Osteocyte (in vitro differentiated cells): ENCODE results near the gene RABL2B. TPM values are rescaled to one million over a fixed set of nuclear protein-coding genes. Genes with fewer than 3 reads are reported as not detected.

Experiments used
- DNase-seq: peaks from one replicate; pipeline ENCODE4 v3.0.0; 2021; ENCODE audit warnings: mixed read lengths; ENCODE audit not compliant: unreplicated experiment; ENCODE audit errors: extremely low spot score
- H3K27ac Mint-ChIP-seq: one replicate; pipeline ENCODE4 v1.8.0; 2021; ENCODE audit warnings: mild to moderate bottlenecking, mixed read lengths; ENCODE audit not compliant: unreplicated experiment
- H3K27me3 Mint-ChIP-seq: one replicate; pipeline ENCODE4 v1.8.0; 2021; ENCODE audit warnings: mixed read lengths; ENCODE audit not compliant: unreplicated experiment
- H3K36me3 Mint-ChIP-seq: one replicate; pipeline ENCODE4 v1.8.0; 2021; ENCODE audit warnings: mixed read lengths; ENCODE audit not compliant: unreplicated experiment
- H3K4me1 Mint-ChIP-seq: one replicate; pipeline ENCODE4 v1.8.0; 2021; ENCODE audit warnings: mixed read lengths; ENCODE audit not compliant: unreplicated experiment
- H3K4me3 Mint-ChIP-seq: one replicate; pipeline ENCODE4 v1.8.0; 2021; ENCODE audit warnings: mild to moderate bottlenecking, moderate library complexity, mixed read lengths; ENCODE audit not compliant: unreplicated experiment
- H3K9me3 Mint-ChIP-seq: one replicate; pipeline ENCODE4 v1.8.0; 2021; ENCODE audit warnings: mixed read lengths; ENCODE audit not compliant: unreplicated experiment
- CTCF ChIP-seq: fragments of 200-600 bp; sonication (generic); IDR thresholded peaks from 2 replicates; pipeline ENCODE4 v1.5.0; 2021; ENCODE audit warnings: antibody characterized with exemption, mild to moderate bottlenecking, moderate library complexity
- total RNA-seq: library from RNA; stranded (reverse); gene quantifications from 2 replicates; pipeline ENCODE4 v1.2.1, GENCODE V29; 2021

The RABL2B gene
- total RNA-seq, 1 donor from 2014 or later, result 41.6 TPM

- H3K27me3 Mint-ChIP-seq, result peaks cover 23% of the 10 kb centered on the region
- no peaks in the 10 kb centered on the region for H3K9me3 Mint-ChIP-seq
- DNase-seq, result peak; percentile 69
Observed at GRCh38 chr22:50734986-50735738, 48.3 kb downstream of the RABL2B start.

DNA sequence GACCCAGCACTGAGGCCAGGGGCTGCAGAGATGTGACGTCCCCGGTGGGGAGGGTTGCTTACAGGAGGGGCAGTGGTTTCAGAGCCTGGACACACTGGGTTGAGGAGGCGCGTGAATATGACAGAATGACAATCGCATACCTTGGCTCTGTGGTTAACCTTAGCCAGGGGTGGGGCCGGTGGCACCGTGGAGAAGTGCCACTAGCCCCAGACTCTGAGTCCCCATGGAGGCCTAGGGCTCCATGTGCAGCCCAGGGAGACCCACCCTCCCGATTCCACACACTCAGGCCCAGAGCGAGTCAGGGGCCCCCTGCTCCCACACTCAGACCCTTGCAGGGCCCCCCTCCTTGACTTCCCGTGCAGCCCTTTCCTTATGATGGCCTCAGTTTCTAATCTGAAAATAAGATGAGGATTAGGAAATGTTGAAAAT lies 49.1 kb downstream of the RABL2B start:
- no peak overlapping the region for H3K27ac Mint-ChIP-seq
- peaks cover 2% of the 10 kb centered on the region for H3K36me3 Mint-ChIP-seq
- no peak overlapping the region for H3K4me3 Mint-ChIP-seq
- TF ChIP-seq CTCF, result no peak
- peaks cover 23% of the 10 kb centered on the region for H3K27me3 Mint-ChIP-seq
- H3K9me3 Mint-ChIP-seq, result no peaks in the 10 kb centered on the region
- DNase-seq, result peak; percentile 80
- peaks cover 5% of the 10 kb centered on the region for H3K4me1 Mint-ChIP-seq

More at GRCh38 chr22:50734986-50735738, 48.3 kb downstream of the RABL2B start:
- no peak for TF ChIP-seq CTCF
- Mint-ChIP-seq H3K4me1 (peaks cover 5% of the 10 kb centered on the region), H3K4me3 (no peak overlapping the region), H3K27ac (no peak overlapping the region), H3K36me3 (no peaks in the 10 kb centered on the region)

DNA sequence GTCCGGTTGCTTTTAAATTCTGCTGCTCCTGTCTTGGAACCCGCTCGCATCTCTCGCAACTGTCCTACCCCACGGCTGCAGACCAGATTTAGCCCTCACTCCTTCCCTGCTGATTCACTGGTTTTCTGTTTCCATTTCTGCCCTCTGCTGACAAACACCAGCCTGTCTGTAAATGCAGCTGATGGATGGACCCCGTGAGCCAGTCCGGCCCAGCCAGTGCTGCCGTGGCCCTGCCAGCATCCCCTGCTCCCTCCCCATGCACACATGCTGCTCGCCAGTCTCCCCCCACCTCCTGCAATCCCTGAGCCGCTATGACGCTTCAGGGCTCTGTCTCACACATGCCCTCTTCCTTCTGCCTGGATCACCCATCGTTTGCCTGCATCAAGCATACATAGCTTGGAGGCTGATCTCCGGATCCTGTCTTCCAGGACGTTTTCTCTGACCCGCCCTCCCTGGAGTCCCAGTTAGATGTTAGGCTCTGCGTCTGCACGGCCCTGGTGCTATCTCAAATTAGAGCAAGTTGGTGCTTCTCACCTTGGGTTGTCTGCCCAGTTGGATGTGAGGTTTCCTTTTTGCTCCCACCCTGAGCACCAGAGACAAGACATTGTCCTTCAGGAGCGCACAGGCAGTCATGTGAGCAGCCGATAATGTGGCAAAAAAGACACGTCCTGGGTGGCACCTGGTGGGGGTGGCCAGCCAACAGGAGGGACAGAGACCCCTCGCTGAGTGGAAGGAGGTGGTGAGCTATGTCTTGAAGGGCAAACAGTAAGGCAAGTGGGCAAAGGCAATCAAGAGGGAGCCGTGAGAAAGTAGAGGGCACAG lies 49.7 kb downstream of the RABL2B start:
- H3K9me3 Mint-ChIP-seq, result no peaks in the 10 kb centered on the region
- peak; percentile 11 for TF ChIP-seq CTCF
- no peak overlapping the region for H3K4me3 Mint-ChIP-seq
- H3K27ac Mint-ChIP-seq, result no peak overlapping the region
- H3K4me1 Mint-ChIP-seq, result peaks cover 5% of the 10 kb centered on the region
- peaks cover 2% of the 10 kb centered on the region for H3K36me3 Mint-ChIP-seq
- DNase-seq, result peak; percentile 72
- H3K27me3 Mint-ChIP-seq, result peaks cover 23% of the 10 kb centered on the region

DNA sequence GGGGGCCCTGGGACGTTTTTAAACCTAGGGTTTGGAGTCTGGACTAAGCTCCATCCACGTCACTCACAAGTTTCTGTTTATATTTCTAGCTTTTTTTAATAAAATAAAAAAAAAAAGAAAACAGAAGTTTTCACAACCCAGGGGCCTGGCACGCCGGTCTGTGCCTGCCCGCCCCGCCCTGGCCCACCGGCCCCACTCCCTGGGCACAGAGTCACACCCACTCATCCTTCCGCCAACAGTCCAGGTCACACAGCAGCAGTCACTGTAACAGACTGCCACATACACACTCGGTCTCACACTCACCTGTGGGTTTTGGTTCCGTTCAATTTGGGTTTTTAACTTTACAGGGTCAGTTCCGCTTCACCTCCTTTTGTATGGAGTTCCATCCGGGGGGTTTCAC lies 50.8 kb downstream of the RABL2B start:
- H3K27ac Mint-ChIP-seq, result no peak overlapping the region
- H3K4me3 Mint-ChIP-seq, result no peak overlapping the region
- DNase-seq, result peak; percentile 48
- TF ChIP-seq CTCF, result no peak
- H3K9me3 Mint-ChIP-seq, result no peaks in the 10 kb centered on the region
- peaks cover 2% of the 10 kb centered on the region for H3K36me3 Mint-ChIP-seq
- peaks cover 5% of the 10 kb centered on the region for H3K4me1 Mint-ChIP-seq
- peaks cover 18% of the 10 kb centered on the region for H3K27me3 Mint-ChIP-seq
